Measurements from ENCODE around the gene NRXN2. TPM values are rescaled to one million over a fixed set of nuclear protein-coding genes. Genes with fewer than 3 reads are reported as not detected.

NRXN2 gene
- total and polyA plus RNA-seq, 5 donors from 2014 or later, result 0.42 TPM; not detected in 4

GRCh38 chr11:64660205-64660604 lies 62.8 kb downstream of the NRXN2 start:
- H3K27me3 Mint-ChIP-seq, result peaks cover 10% of the 10 kb centered on the region
- Histone ChIP-seq H3K36me3 (ENCODE audit: control insufficient read depth, insufficient read depth, low read length) (no peaks in the 10 kb centered on the region), H3K27me3 (ENCODE audit: control insufficient read depth, insufficient read depth, low read length) (no peaks in the 10 kb centered on the region), H3K4me3 (ENCODE audit: low read depth, low read length) (no peak overlapping the region), H3K9me3 (ENCODE audit: control insufficient read depth in 2 of 2, low read length in 2 of 2) (no peaks in the 10 kb centered on the region), H3K4me1 (ENCODE audit: control insufficient read depth, insufficient read depth, low read length, poor library complexity, severe bottlenecking) (no peaks in the 10 kb centered on the region), H3K27ac (ENCODE audit: insufficient read depth, low read length, poor library complexity, severe bottlenecking) (no peak overlapping the region)
- no peaks in the 10 kb centered on the region for H3K9me3 Mint-ChIP-seq
- H3K27ac Mint-ChIP-seq, result no peak overlapping the region
- ATAC-seq (ENCODE audit: low read depth in 2 of 2), result no peak
- no peaks in the 10 kb centered on the region for H3K36me3 Mint-ChIP-seq
- H3K4me3 Mint-ChIP-seq, result no peak overlapping the region
- peaks cover 0 to 3% (median 0%) of the 10 kb centered on the region in 4 donors for H3K4me1 Mint-ChIP-seq
- DNase-seq, result no peak

GRCh38 chr11:64659417-64660144 lies 63.4 kb downstream of the NRXN2 start:
- no peak for DNase-seq
- H3K4me3 ChIP-seq (ENCODE audit: low read depth, low read length), result no peak overlapping the region
- H3K36me3 ChIP-seq (ENCODE audit: control insufficient read depth, insufficient read depth, low read length), result no peaks in the 10 kb centered on the region
- no peak overlapping the region for H3K27ac ChIP-seq (ENCODE audit: insufficient read depth, low read length, poor library complexity, severe bottlenecking)
- H3K27ac Mint-ChIP-seq, result no peak overlapping the region
- no peak for ATAC-seq (ENCODE audit: low read depth in 2 of 2)
- peaks cover 9% of the 10 kb centered on the region for H3K27me3 Mint-ChIP-seq
- no peaks in the 10 kb centered on the region for H3K36me3 Mint-ChIP-seq
- no peak overlapping the region for H3K4me3 Mint-ChIP-seq
- no peaks in the 10 kb centered on the region for H3K9me3 ChIP-seq (ENCODE audit: control insufficient read depth in 2 of 2, low read length in 2 of 2)
- H3K9me3 Mint-ChIP-seq, result no peaks in the 10 kb centered on the region
- H3K4me1 ChIP-seq (ENCODE audit: control insufficient read depth, insufficient read depth, low read length, poor library complexity, severe bottlenecking), result no peaks in the 10 kb centered on the region
- H3K4me1 Mint-ChIP-seq, result peaks cover 0 to 3% (median 0%) of the 10 kb centered on the region in 4 donors
- no peaks in the 10 kb centered on the region for H3K27me3 ChIP-seq (ENCODE audit: control insufficient read depth, insufficient read depth, low read length)

- no peak overlapping the region for H3K4me3 Mint-ChIP-seq
- Histone ChIP-seq H3K9me3 (ENCODE audit: control insufficient read depth in 2 of 2, low read length in 2 of 2) (no peaks in the 10 kb centered on the region), H3K4me3 (ENCODE audit: low read depth, low read length) (no peak overlapping the region), H3K36me3 (ENCODE audit: control insufficient read depth, insufficient read depth, low read length) (no peaks in the 10 kb centered on the region), H3K27me3 (ENCODE audit: control insufficient read depth, insufficient read depth, low read length) (no peaks in the 10 kb centered on the region), H3K27ac (ENCODE audit: insufficient read depth, low read length, poor library complexity, severe bottlenecking) (no peak overlapping the region), H3K4me1 (ENCODE audit: control insufficient read depth, insufficient read depth, low read length, poor library complexity, severe bottlenecking) (no peaks in the 10 kb centered on the region)
- H3K27ac Mint-ChIP-seq, result no peak overlapping the region
- no peaks in the 10 kb centered on the region for H3K36me3 Mint-ChIP-seq
- H3K4me1 Mint-ChIP-seq, result peaks cover 0 to 3% (median under 1%) of the 10 kb centered on the region in 4 donors
- ATAC-seq (ENCODE audit: low read depth in 2 of 2) (no peak), DNase-seq (no peak)
- peaks cover 9% of the 10 kb centered on the region for H3K27me3 Mint-ChIP-seq
- peaks cover 0 to under 1% (median 0%) of the 10 kb centered on the region in 7 donors for H3K9me3 Mint-ChIP-seq
These were observed 64.7 kb downstream of the NRXN2 start for GRCh38 chr11:64658265-64658664.

- H3K27ac Mint-ChIP-seq, result no peak overlapping the region
These were observed 66.1 kb downstream of the NRXN2 start for GRCh38 chr11:64656862-64657261.

GRCh38 chr11:64655941-64656601 lies 66.9 kb downstream of the NRXN2 start:
- no peaks in the 10 kb centered on the region for H3K36me3 Mint-ChIP-seq
- no peak overlapping the region for H3K27ac Mint-ChIP-seq
- no peak for ATAC-seq (ENCODE audit: low read depth in 2 of 2)
- peaks cover 14% of the 10 kb centered on the region for H3K27me3 Mint-ChIP-seq
- no peaks in the 10 kb centered on the region for H3K4me1 ChIP-seq (ENCODE audit: control insufficient read depth, insufficient read depth, low read length, poor library complexity, severe bottlenecking)
- H3K4me1 Mint-ChIP-seq, result peaks cover 0 to 6% (median 2%) of the 10 kb centered on the region in 4 donors
- no peak overlapping the region for H3K27ac ChIP-seq (ENCODE audit: insufficient read depth, low read length, poor library complexity, severe bottlenecking)
- H3K4me3 Mint-ChIP-seq, result no peak overlapping the region
- DNase-seq, result no peak
- peaks cover 0 to 1% (median 0%) of the 10 kb centered on the region in 7 donors for H3K9me3 Mint-ChIP-seq
- H3K36me3 ChIP-seq (ENCODE audit: control insufficient read depth, insufficient read depth, low read length), result no peaks in the 10 kb centered on the region
- H3K27me3 ChIP-seq (ENCODE audit: control insufficient read depth, insufficient read depth, low read length), result no peaks in the 10 kb centered on the region
- H3K4me3 ChIP-seq (ENCODE audit: low read depth, low read length), result no peak overlapping the region
- H3K9me3 ChIP-seq (ENCODE audit: control insufficient read depth in 2 of 2, low read length in 2 of 2), result no peaks in the 10 kb centered on the region

More at GRCh38 chr11:64656862-64657261, 66.1 kb downstream of the NRXN2 start:
- Mint-ChIP-seq H3K4me3 (no peak overlapping the region), H3K9me3 (peaks cover 0 to 1% (median 0%) of the 10 kb centered on the region in 7 donors), H3K27me3 (peaks cover 14% of the 10 kb centered on the region), H3K36me3 (no peaks in the 10 kb centered on the region), H3K4me1 (peaks cover 0 to 6% (median 2%) of the 10 kb centered on the region in 4 donors)
- Histone ChIP-seq H3K9me3 (ENCODE audit: control insufficient read depth in 2 of 2, low read length in 2 of 2) (no peaks in the 10 kb centered on the region), H3K27me3 (ENCODE audit: control insufficient read depth, insufficient read depth, low read length) (no peaks in the 10 kb centered on the region), H3K4me1 (ENCODE audit: control insufficient read depth, insufficient read depth, low read length, poor library complexity, severe bottlenecking) (no peaks in the 10 kb centered on the region), H3K36me3 (ENCODE audit: control insufficient read depth, insufficient read depth, low read length) (no peaks in the 10 kb centered on the region), H3K27ac (ENCODE audit: insufficient read depth, low read length, poor library complexity, severe bottlenecking) (no peak overlapping the region), H3K4me3 (ENCODE audit: low read depth, low read length) (no peak overlapping the region)
- ATAC-seq (ENCODE audit: low read depth in 2 of 2) (no peak), DNase-seq (no peak)

GRCh38 chr11:64654958-64655541 lies 67.9 kb downstream of the NRXN2 start:
- no peak overlapping the region for H3K27ac Mint-ChIP-seq
- H3K4me1 Mint-ChIP-seq, result peaks cover 0 to 6% (median 2%) of the 10 kb centered on the region in 4 donors
- peaks cover 19% of the 10 kb centered on the region for H3K27me3 Mint-ChIP-seq
- no peaks in the 10 kb centered on the region for H3K36me3 Mint-ChIP-seq
- Histone ChIP-seq H3K27me3 (ENCODE audit: control insufficient read depth, insufficient read depth, low read length) (no peaks in the 10 kb centered on the region), H3K4me1 (ENCODE audit: control insufficient read depth, insufficient read depth, low read length, poor library complexity, severe bottlenecking) (no peaks in the 10 kb centered on the region), H3K4me3 (ENCODE audit: low read depth, low read length) (no peak overlapping the region), H3K36me3 (ENCODE audit: control insufficient read depth, insufficient read depth, low read length) (no peaks in the 10 kb centered on the region), H3K9me3 (ENCODE audit: control insufficient read depth in 2 of 2, low read length in 2 of 2) (no peaks in the 10 kb centered on the region), H3K27ac (ENCODE audit: insufficient read depth, low read length, poor library complexity, severe bottlenecking) (no peak overlapping the region)
- H3K4me3 Mint-ChIP-seq, result no peak overlapping the region
- DNase-seq (no peak), ATAC-seq (ENCODE audit: low read depth in 2 of 2) (no peak)
- H3K9me3 Mint-ChIP-seq, result peaks cover 0 to 1% (median 0%) of the 10 kb centered on the region in 7 donors

- Mint-ChIP-seq H3K36me3 (no peaks in the 10 kb centered on the region), H3K27ac (no peak overlapping the region), H3K4me1 (peaks cover 0 to 6% (median 2%) of the 10 kb centered on the region in 4 donors), H3K27me3 (peaks cover 19% of the 10 kb centered on the region), H3K4me3 (no peak overlapping the region), H3K9me3 (peaks cover 0 to 1% (median 0%) of the 10 kb centered on the region in 7 donors)
- no peaks in the 10 kb centered on the region for H3K4me1 ChIP-seq (ENCODE audit: control insufficient read depth, insufficient read depth, low read length, poor library complexity, severe bottlenecking)
- no peak for ATAC-seq (ENCODE audit: low read depth in 2 of 2)
- DNase-seq, result no peak
- H3K27me3 ChIP-seq (ENCODE audit: control insufficient read depth, insufficient read depth, low read length), result no peaks in the 10 kb centered on the region
- no peak overlapping the region for H3K27ac ChIP-seq (ENCODE audit: insufficient read depth, low read length, poor library complexity, severe bottlenecking)
- H3K4me3 ChIP-seq (ENCODE audit: low read depth, low read length), result no peak overlapping the region
- H3K36me3 ChIP-seq (ENCODE audit: control insufficient read depth, insufficient read depth, low read length), result no peaks in the 10 kb centered on the region
- H3K9me3 ChIP-seq (ENCODE audit: control insufficient read depth in 2 of 2, low read length in 2 of 2), result no peaks in the 10 kb centered on the region
These were observed 68.6 kb downstream of the NRXN2 start for GRCh38 chr11:64654439-64654838.
